ENCODE data around the gene TMEM163.

The TMEM163 gene

GRCh38 chr2:134588556-134588955 lies 130.2 kb downstream of the TMEM163 start:
- DNase-seq (ENCODE audit: low read depth), result no peak
- no peak for TF ChIP-seq CTCF (IDR thresholded peaks at IDR 0.05; ENCODE audit: low read length, missing control alignments)
- H3K4me3 ChIP-seq (replicated peaks; ENCODE audit: low read depth, low read length), result no peak overlapping the region

- H3K4me3 ChIP-seq (replicated peaks; ENCODE audit: low read depth, low read length), result no peak overlapping the region
- DNase-seq (ENCODE audit: low read depth), result no peak
- no peak for TF ChIP-seq CTCF (IDR thresholded peaks at IDR 0.05; ENCODE audit: low read length, missing control alignments)
These were observed 132.4 kb downstream of the TMEM163 start for GRCh38 chr2:134586326-134586965.

- no peak overlapping the region for H3K4me3 ChIP-seq (replicated peaks; ENCODE audit: low read depth, low read length)
- TF ChIP-seq CTCF (IDR thresholded peaks at IDR 0.05; ENCODE audit: low read length, missing control alignments), result no peak
- DNase-seq (ENCODE audit: low read depth), result no peak
These were observed 134.7 kb downstream of the TMEM163 start for GRCh38 chr2:134583997-134584520.

- TF ChIP-seq CTCF (IDR thresholded peaks at IDR 0.05; ENCODE audit: low read length, missing control alignments), result no peak
- no peak for DNase-seq (ENCODE audit: low read depth)
- H3K4me3 ChIP-seq (replicated peaks; ENCODE audit: low read depth, low read length), result no peak overlapping the region
These were observed 135.3 kb downstream of the TMEM163 start for GRCh38 chr2:134583462-134583861.

- TF ChIP-seq CTCF (IDR thresholded peaks at IDR 0.05; ENCODE audit: low read length, missing control alignments), result no peak
These were observed 136.3 kb downstream of the TMEM163 start for GRCh38 chr2:134582547-134582899.

GRCh38 chr2:134581877-134582546 lies 136.8 kb downstream of the TMEM163 start:
- DNase-seq (ENCODE audit: low read depth), result no peak
- no peak overlapping the region for H3K4me3 ChIP-seq (replicated peaks; ENCODE audit: low read depth, low read length)
- no peak for TF ChIP-seq CTCF (IDR thresholded peaks at IDR 0.05; ENCODE audit: low read length, missing control alignments)

More at GRCh38 chr2:134582547-134582899, 136.3 kb downstream of the TMEM163 start:
- no peak for DNase-seq (ENCODE audit: low read depth)
- H3K4me3 ChIP-seq (replicated peaks; ENCODE audit: low read depth, low read length), result no peak overlapping the region
